Measurements from ENCODE around the gene ZNF536.

GRCh38 chr19:30363073-30363472, 9.1 kb upstream of the ZNF536 start:
- TF ChIP-seq GABPA (IDR thresholded peaks at IDR 0.05; ENCODE audit: low read depth) (no peak), ZBTB33 (IDR thresholded peaks at IDR 0.05) (no peak), POLR2A (IDR thresholded peaks at IDR 0.05; ENCODE audit: low read depth, low read length) (no peak), CHD1 (IDR thresholded peaks at IDR 0.05; ENCODE audit: low read depth, low read length) (no peak)
